ENCODE results near the gene GPR137B. TPM values are rescaled to one million over a fixed set of nuclear protein-coding genes. Genes with fewer than 3 reads are reported as not detected.
A peak's percentile ranks its signal among the peaks of the same experiment; 100 is the strongest.

The GPR137B gene
- total RNA-seq, 4 donors from 2014 or later: 6.0 to 16.2 (median 11.5) TPM

DNA sequence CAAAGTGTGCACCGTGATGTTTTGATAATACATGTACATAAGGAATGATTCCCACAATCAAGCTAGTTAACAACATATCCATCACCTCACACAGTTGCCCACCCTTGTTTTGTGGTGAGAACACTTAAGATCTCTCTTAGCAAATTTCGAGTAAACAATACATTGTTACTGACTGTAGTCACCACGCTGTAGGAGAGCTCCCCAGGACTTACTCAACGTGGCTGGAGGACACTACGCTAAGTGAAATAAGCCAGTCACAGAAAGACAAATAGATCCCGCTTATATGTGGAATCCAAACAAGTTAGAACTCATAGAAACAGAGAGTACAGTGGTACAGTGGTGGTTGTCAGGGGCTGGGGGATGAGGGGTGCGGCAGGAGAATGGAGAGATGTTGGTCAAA lies 24.8 kb downstream of the GPR137B start:
- DNase-seq: no peak
- TF ChIP-seq, protein P1, sequence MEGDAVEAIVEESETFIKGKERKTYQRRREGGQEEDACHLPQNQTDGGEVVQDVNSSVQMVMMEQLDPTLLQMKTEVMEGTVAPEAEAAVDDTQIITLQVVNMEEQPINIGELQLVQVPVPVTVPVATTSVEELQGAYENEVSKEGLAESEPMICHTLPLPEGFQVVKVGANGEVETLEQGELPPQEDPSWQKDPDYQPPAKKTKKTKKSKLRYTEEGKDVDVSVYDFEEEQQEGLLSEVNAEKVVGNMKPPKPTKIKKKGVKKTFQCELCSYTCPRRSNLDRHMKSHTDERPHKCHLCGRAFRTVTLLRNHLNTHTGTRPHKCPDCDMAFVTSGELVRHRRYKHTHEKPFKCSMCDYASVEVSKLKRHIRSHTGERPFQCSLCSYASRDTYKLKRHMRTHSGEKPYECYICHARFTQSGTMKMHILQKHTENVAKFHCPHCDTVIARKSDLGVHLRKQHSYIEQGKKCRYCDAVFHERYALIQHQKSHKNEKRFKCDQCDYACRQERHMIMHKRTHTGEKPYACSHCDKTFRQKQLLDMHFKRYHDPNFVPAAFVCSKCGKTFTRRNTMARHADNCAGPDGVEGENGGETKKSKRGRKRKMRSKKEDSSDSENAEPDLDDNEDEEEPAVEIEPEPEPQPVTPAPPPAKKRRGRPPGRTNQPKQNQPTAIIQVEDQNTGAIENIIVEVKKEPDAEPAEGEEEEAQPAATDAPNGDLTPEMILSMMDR (IDR thresholded peaks at IDR 0.05): no peak
- TF ChIP-seq POLR2AphosphoS5 (IDR thresholded peaks at IDR 0.05) (no peak), EP300 (IDR thresholded peaks at IDR 0.05; ENCODE audit: low read depth) (no peak)
- Histone ChIP-seq H3K4me3 (no peak overlapping the region), H3K9me3 (peaks cover 0 to 2% of the 10 kb centered on the region in 2 donors), H3K4me1 (peaks cover 0 to 10% (median 1%) of the 10 kb centered on the region in 4 donors), H3K27me3 (no peaks in the 10 kb centered on the region), H3K27ac (no peak overlapping the region), H3K36me3 (no peaks in the 10 kb centered on the region)
- 92 to 100% methylated on average over 1 to 7 of the region's 7 CpGs for WGBS, 2 donors (ENCODE audit: low coverage in 1 of 2)
- intact Hi-C loops (cut with DNase I; ENCODE audit: low total_unique reads) (no loop called here), in situ Hi-C loops (cut with MboI; ENCODE audit: low pct_ligation_motif_present in 1 of 4, low pct_unique_long_range_greater_than_20kb in 1 of 4, low sequenced_read_pairs in 3 of 4) (no loop called here)

DNA sequence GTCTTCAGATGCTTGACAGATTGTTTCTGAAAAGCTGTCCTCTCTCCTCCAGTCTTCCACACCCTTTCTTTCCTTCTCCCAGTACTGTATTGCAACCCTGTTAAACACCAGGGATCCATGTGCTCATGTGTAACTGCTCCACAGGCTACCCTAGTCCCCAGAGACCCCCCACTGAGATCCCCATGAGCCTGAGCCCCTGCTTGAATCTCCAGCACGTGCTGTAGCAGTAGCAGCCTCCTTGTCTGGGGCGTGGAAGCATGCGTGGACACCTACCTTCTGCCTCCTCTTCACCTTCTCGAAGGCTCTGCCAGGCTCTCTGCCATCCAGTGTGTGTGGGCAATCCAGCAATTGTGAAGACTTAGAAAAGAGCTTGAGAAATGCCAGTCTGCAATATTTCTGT lies 25.2 kb downstream of the GPR137B start:
- Histone ChIP-seq H3K4me3 (no peak overlapping the region), H3K27me3 (no peaks in the 10 kb centered on the region), H3K4me1 (peaks cover 0 to 10% (median 1%) of the 10 kb centered on the region in 4 donors), H3K36me3 (no peaks in the 10 kb centered on the region), H3K9me3 (no peaks in the 10 kb centered on the region), H3K27ac (no peak overlapping the region)
- 87% methylated on average over 4 of the region's 4 CpGs; no CpG with 5 or more reads in 1 of the 2 donors for WGBS, 2 donors (ENCODE audit: low coverage in 1 of 2)
- intact Hi-C loops (cut with DNase I; ENCODE audit: low total_unique reads): no loop called here
- TF ChIP-seq POLR2AphosphoS5 (IDR thresholded peaks at IDR 0.05): no peak
- TF ChIP-seq EP300 (IDR thresholded peaks at IDR 0.05; ENCODE audit: low read depth): no peak
- TF ChIP-seq, protein P1 (IDR thresholded peaks at IDR 0.05): no peak
- no peak for TF ChIP-seq POLR2A (IDR thresholded peaks at IDR 0.05)
- DNase-seq: no peak
- in situ Hi-C loops (cut with MboI; ENCODE audit: low pct_ligation_motif_present in 1 of 4, low pct_unique_long_range_greater_than_20kb in 1 of 4, low sequenced_read_pairs in 3 of 4): no loop called here

DNA sequence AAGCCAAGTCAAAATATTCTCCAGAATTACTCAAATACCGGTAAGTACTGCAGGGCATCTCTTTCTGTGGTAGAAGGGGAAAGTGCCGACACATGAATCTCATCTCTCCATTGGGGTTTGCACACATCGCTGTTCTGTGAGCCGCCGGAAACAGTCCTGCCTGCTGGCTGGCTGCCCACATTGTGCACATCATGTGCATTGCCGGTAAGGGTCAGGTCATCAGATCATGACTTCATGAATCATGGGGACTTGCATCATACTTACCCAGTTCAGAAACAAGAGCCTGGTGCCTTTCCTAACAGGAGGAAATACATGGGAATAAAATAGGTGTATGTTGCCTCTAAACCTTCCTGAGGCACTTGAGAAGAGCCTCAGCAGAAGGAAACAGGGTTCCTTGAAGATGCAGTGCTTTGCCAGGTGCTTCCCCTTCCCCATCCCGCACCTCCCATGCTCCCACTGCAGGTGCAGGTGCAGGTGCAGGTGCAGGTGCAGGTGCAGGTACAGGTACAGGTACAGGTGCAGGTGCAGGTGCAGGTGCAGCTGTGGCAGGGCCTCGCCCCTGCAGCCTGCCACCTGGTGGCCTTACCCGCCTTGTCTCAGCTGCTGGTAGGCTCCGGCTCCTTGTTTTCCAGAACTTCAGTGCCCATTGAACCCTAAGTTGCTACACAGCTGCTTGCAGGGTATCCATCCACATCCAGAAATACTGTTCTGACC lies 26.5 kb downstream of the GPR137B start:
- no peaks in the 10 kb centered on the region for H3K4me1 ChIP-seq
- no peaks in the 10 kb centered on the region for H3K27me3 ChIP-seq
- no peak for TF ChIP-seq POLR2AphosphoS5 (IDR thresholded peaks at IDR 0.05)
- TF ChIP-seq, protein P1 (IDR thresholded peaks at IDR 0.05): peak in 3 of 5 experiments; percentile 29 to 46 (median 42)
- WGBS, 2 donors (ENCODE audit: low coverage in 1 of 2): 74 to 100% methylated on average over 1 to 9 of the region's 10 CpGs
- in situ Hi-C loops (cut with MboI; ENCODE audit: low pct_ligation_motif_present in 1 of 4, low pct_unique_long_range_greater_than_20kb in 1 of 4, low sequenced_read_pairs in 3 of 4) (no loop called here), intact Hi-C loops (cut with DNase I; ENCODE audit: low total_unique reads) (no loop called here)
- H3K27ac ChIP-seq: no peak overlapping the region
- DNase-seq: no peak
- no peaks in the 10 kb centered on the region for H3K9me3 ChIP-seq
- no peak overlapping the region for H3K4me3 ChIP-seq
- no peaks in the 10 kb centered on the region for H3K36me3 ChIP-seq

DNA sequence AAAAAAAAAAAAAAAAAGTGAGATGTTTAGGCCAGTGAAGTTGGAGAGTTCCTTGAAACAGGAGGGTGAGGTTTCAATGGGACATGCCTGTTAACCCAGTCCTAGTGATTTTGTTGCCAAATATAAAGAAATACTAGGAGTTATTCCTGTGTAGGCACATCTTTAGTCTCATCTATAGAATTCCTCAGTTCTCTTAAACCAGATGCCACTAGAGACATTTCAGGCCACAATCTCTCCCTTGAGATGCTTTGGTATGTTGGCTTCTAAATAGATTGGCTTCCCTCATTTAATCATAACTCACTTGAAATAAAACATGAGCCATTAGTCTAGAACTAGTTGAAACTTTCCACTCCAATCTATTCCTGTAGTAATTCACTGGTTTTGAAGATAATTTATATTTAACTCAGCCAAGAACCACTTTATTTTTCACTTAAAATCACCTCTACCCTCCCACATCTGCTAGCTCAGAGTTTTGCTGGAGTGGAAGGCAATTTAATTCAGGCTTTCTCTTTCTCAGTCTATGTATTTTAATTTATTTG lies 29.8 kb downstream of the GPR137B start:
- Histone ChIP-seq H3K9me3 (no peaks in the 10 kb centered on the region), H3K4me3 (no peak overlapping the region), H3K36me3 (no peaks in the 10 kb centered on the region), H3K27me3 (no peaks in the 10 kb centered on the region), H3K27ac (no peak overlapping the region), H3K4me1 (peaks cover 0 to 3% (median 0%) of the 10 kb centered on the region in 4 donors)
- TF ChIP-seq, protein P1 (IDR thresholded peaks at IDR 0.05): no peak
- no peak for TF ChIP-seq POLR2AphosphoS5 (IDR thresholded peaks at IDR 0.05)
- intact Hi-C loops (cut with DNase I; ENCODE audit: low total_unique reads): no loop called here
- DNase-seq: no peak
- in situ Hi-C loops (cut with MboI; ENCODE audit: low pct_ligation_motif_present in 1 of 4, low pct_unique_long_range_greater_than_20kb in 1 of 4, low sequenced_read_pairs in 3 of 4): no loop called here

Data from transverse colon (tissue), 4 donors.